GM23338 (cell line): ENCODE results near the gene LDLRAD3. TPM values are rescaled to one million over a fixed set of nuclear protein-coding genes. Genes with fewer than 3 reads are reported as not detected.

ENCODE experiments used
- ATAC-seq: fragments of 200-7000 bp; cut with Tn5 transposase; 3 replicates; pipeline ENCODE4 v1.9.1; 2020
- DNase-seq: peaks from one replicate; pipeline ENCODE4 v3.0.0-alpha.2; 2015; ENCODE audit warnings: low spot score
- H2AFZ ChIP-seq: fragments of 200-600 bp; sonication (generic); 2 replicates; pipeline ENCODE4 v1.8.0; 2016; ENCODE audit warnings: antibody characterized with exemption, mild to moderate bottlenecking, moderate library complexity
- H3F3A ChIP-seq: fragments of 200-600 bp; sonication (generic); replicated peaks from 2 replicates; pipeline ENCODE4 v1.8.0; 2017; ENCODE audit warnings: antibody characterized with exemption, mixed run types, low read depth
- H3K27ac ChIP-seq: fragments of 200-600 bp; sonication (generic); 2 replicates; pipeline ENCODE4 v1.6.1; 2016; ENCODE audit warnings: low read depth
- H3K27me3 ChIP-seq: fragments of 200-600 bp; sonication (generic); 2 replicates; pipeline ENCODE4 v1.8.0; 2016; ENCODE audit warnings: mild to moderate bottlenecking, mixed run types, moderate library complexity; ENCODE audit not compliant: insufficient read depth
- H3K36me3 ChIP-seq: fragments of 200-600 bp; sonication (generic); 2 replicates; pipeline ENCODE4 v1.8.0; 2016; ENCODE audit warnings: mild to moderate bottlenecking; ENCODE audit not compliant: insufficient read depth
- H3K4me1 ChIP-seq: fragments of 200-600 bp; sonication (generic); 2 replicates; pipeline ENCODE4 v1.8.0; 2016; ENCODE audit warnings: mild to moderate bottlenecking, moderate library complexity; ENCODE audit not compliant: insufficient read depth
- H3K4me2 ChIP-seq: fragments of 200-600 bp; sonication (generic); 2 replicates; pipeline ENCODE4 v1.7.1; 2017; ENCODE audit warnings: mixed run types
- H3K4me3 ChIP-seq: fragments of 200-600 bp; sonication (generic); 2 replicates; pipeline ENCODE4 v1.6.1; 2016; ENCODE audit warnings: mixed run types
- H3K79me2 ChIP-seq: fragments of 200-600 bp; sonication (generic); replicated peaks from 2 replicates; pipeline ENCODE4 v1.8.0; 2017; ENCODE audit warnings: mild to moderate bottlenecking; ENCODE audit not compliant: insufficient read depth
- H3K9me2 ChIP-seq: fragments of 200-600 bp; sonication (generic); 2 replicates; pipeline ENCODE4 v1.8.0; 2017; ENCODE audit not compliant: insufficient read depth
- H4K20me1 ChIP-seq: fragments of 200-600 bp; sonication (generic); replicated peaks from 2 replicates; pipeline ENCODE4 v1.8.0; 2017; ENCODE audit warnings: mild to moderate bottlenecking; ENCODE audit not compliant: insufficient read depth
- H3K27ac Mint-ChIP-seq: 2 replicates; pipeline ENCODE4 v1.8.0; 2020; ENCODE audit warnings: inconsistent platforms, mild to moderate bottlenecking, moderate library complexity, mixed read lengths
- H3K27me3 Mint-ChIP-seq: 3 replicates; pipeline ENCODE4 v1.8.0; 2022; ENCODE audit warnings: low read depth, mild to moderate bottlenecking, moderate library complexity, mixed read lengths, inconsistent platforms; ENCODE audit not compliant: insufficient read depth, poor library complexity
- H3K36me3 Mint-ChIP-seq: 3 replicates; pipeline ENCODE4 v1.8.0; 2021; ENCODE audit warnings: low read depth, mild to moderate bottlenecking, inconsistent platforms, moderate library complexity, mixed read lengths
- H3K4me1 Mint-ChIP-seq: 3 replicates; pipeline ENCODE4 v1.8.0; 2020; ENCODE audit warnings: mild to moderate bottlenecking, inconsistent platforms, mixed read lengths
- H3K4me3 Mint-ChIP-seq: 3 replicates; pipeline ENCODE4 v1.8.0; 2021; ENCODE audit warnings: moderate library complexity, mild to moderate bottlenecking, inconsistent platforms, mixed read lengths
- H3K9me3 Mint-ChIP-seq: 3 replicates; pipeline ENCODE4 v1.8.0; 2020; ENCODE audit warnings: moderate library complexity, mild to moderate bottlenecking, inconsistent platforms, mixed read lengths
- CREB1 ChIP-seq: fragments of 250-450 bp; sonication (Bioruptor Pico); IDR thresholded peaks from 2 replicates; pipeline ENCODE4 v1.5.0; 2020; ENCODE audit warnings: low read depth, mild to moderate bottlenecking, moderate library complexity
- CTCF ChIP-seq, 2 experiments: fragments of 200-600 bp in 1 of 2; sonication (generic) in 1 of 2; conservative IDR thresholded peaks; 2 replicates each; pipeline versions ENCODE4 v1.5.1 to v1.6.1; 2016 to 2017; ENCODE audit warnings: antibody characterized with exemption in 2 of 2, low read depth in 2 of 2, mild to moderate bottlenecking in 2 of 2, moderate library complexity in 1 of 2
- ETS1 ChIP-seq: IDR thresholded peaks from 2 replicates; pipeline ENCODE4 v1.6.1; 2016; ENCODE audit warnings: antibody characterized with exemption
- EZH2 ChIP-seq: fragments of 200-600 bp; sonication (generic); IDR thresholded peaks from one replicate; pipeline ENCODE4 v1.8.0; 2017; ENCODE audit warnings: antibody characterized with exemption, mild to moderate bottlenecking, low read depth; ENCODE audit not compliant: unreplicated experiment
- EZH2phosphoT487 ChIP-seq: fragments of 200-600 bp; sonication (generic); IDR thresholded peaks from one replicate; pipeline ENCODE4 v1.8.1; 2018; ENCODE audit warnings: antibody characterized with exemption; ENCODE audit not compliant: unreplicated experiment
- JUNB ChIP-seq: IDR thresholded peaks from one replicate; pipeline ENCODE4 v1.6.1; 2016; ENCODE audit warnings: antibody characterized with exemption; ENCODE audit not compliant: unreplicated experiment
- NANOG ChIP-seq: IDR thresholded peaks from 2 replicates; pipeline ENCODE4 v1.6.1; 2016; ENCODE audit warnings: antibody characterized with exemption, borderline replicate concordance
- POLR2AphosphoS5 ChIP-seq: IDR thresholded peaks from 2 replicates; pipeline ENCODE4 v1.6.1; 2016; ENCODE audit warnings: antibody characterized with exemption, low read depth
- REST ChIP-seq: IDR thresholded peaks from one replicate; pipeline ENCODE4 v1.6.1; 2018; ENCODE audit warnings: antibody characterized with exemption; ENCODE audit not compliant: unreplicated experiment
- STAT1 ChIP-seq: IDR thresholded peaks from one replicate; pipeline ENCODE4 v1.6.1; 2016; ENCODE audit warnings: antibody characterized with exemption; ENCODE audit not compliant: unreplicated experiment
- ZNF114 ChIP-seq: fragments of 250-450 bp; sonication (Bioruptor Pico); IDR thresholded peaks from 2 replicates; pipeline ENCODE4 v1.5.0; 2020; ENCODE audit warnings: mild to moderate bottlenecking, moderate library complexity
- ZNF331 ChIP-seq: fragments of 250-450 bp; sonication (Bioruptor Pico); IDR thresholded peaks from 2 replicates; pipeline ENCODE4 v1.5.0; 2020; ENCODE audit warnings: low read depth, mild to moderate bottlenecking, moderate library complexity
- ZNF462 ChIP-seq: fragments of 250-450 bp; sonication (Bioruptor Pico); IDR thresholded peaks from 2 replicates; pipeline ENCODE4 v1.5.0; 2020; ENCODE audit warnings: mild to moderate bottlenecking, moderate library complexity
- polyA plus RNA-seq: library from polyadenylated mRNA; unstranded; fragments of >200 nt; fragmentation: Nextera tagmentation; extraction: Ambion mirVana; gene quantifications from 2 replicates; pipeline ENCODE4 v1.2.1, GENCODE V29; 2016
- total RNA-seq: library from RNA; depleted of rRNA; stranded (reverse); fragments of >200 nt; shearing (Covaris generic); gene quantifications from 2 replicates; pipeline ENCODE4 v1.2.3, GENCODE V29; 2014

Gene LDLRAD3
- total and polyA plus RNA-seq, 2 experiments from 2014 or later, result 8.5 to 19.4 TPM

GRCh38 chr11:36222831-36223635, 279.2 kb downstream of the LDLRAD3 start:
- no peaks in the 10 kb centered on the region for H3K4me1 ChIP-seq
- H2AFZ ChIP-seq, result no peak overlapping the region
- no peaks in the 10 kb centered on the region for H3K27me3 ChIP-seq
- H3F3A ChIP-seq, result no peaks in the 10 kb centered on the region
- no peaks in the 10 kb centered on the region; the same call in 1 of the 2 replicates for H3K36me3 ChIP-seq
- Mint-ChIP-seq H3K27ac (no peak overlapping the region), H3K9me3 (peaks cover 13% of the 10 kb centered on the region; the same call in 2 of the 3 replicates), H3K27me3 (peaks cover 1% of the 10 kb centered on the region), H3K4me3 (no peak overlapping the region), H3K36me3 (peaks cover 15% of the 10 kb centered on the region; the same call in 2 of the 3 replicates), H3K4me1 (no peaks in the 10 kb centered on the region)
- no peaks in the 10 kb centered on the region for H4K20me1 ChIP-seq
- DNase-seq (no peak), ATAC-seq (no peak)
- no peak overlapping the region for H3K4me2 ChIP-seq
- no peaks in the 10 kb centered on the region for H3K9me2 ChIP-seq
- no peaks in the 10 kb centered on the region for H3K79me2 ChIP-seq
- no peak for TF ChIP-seq ZNF462 (CRISPR knock-in tag)
- no peak for TF ChIP-seq CTCF (conservative IDR thresholded peaks at IDR 0.05; ENCODE audit: low read depth in 2 of 2)
- TF ChIP-seq ZNF331, result no peak
- no peak for TF ChIP-seq ZNF114 (CRISPR knock-in tag)
- no peak for TF ChIP-seq STAT1
- TF ChIP-seq POLR2AphosphoS5, result no peak
- no peak for TF ChIP-seq EZH2
- no peak for TF ChIP-seq REST
- no peak for TF ChIP-seq ETS1
- TF ChIP-seq JUNB, result no peak
- TF ChIP-seq CREB1 (CRISPR knock-in tag), result no peak
- TF ChIP-seq EZH2phosphoT487, result no peak
- no peak for TF ChIP-seq NANOG
- H3K27ac ChIP-seq, result no peak overlapping the region
- H3K4me3 ChIP-seq, result no peak overlapping the region
